ENCODE measurements around the gene FOXP1. TPM values are rescaled to one million over a fixed set of nuclear protein-coding genes. Genes with fewer than 3 reads are reported as not detected.

FOXP1 gene
- polyA plus RNA-seq, 4 donors: 4.9 to 66.5 (median 15.3) TPM

GRCh38 chr3:70911719-70912118 is 671.8 kb downstream of the FOXP1 start:
- Histone ChIP-seq H3K36me3 (ENCODE audit: control insufficient read depth in 3 of 3, insufficient read depth in 2 of 3, low read depth in 1 of 3, low read length in 3 of 3) (no peaks in the 10 kb centered on the region), H3K9me3 (ENCODE audit: control insufficient read depth in 2 of 2, insufficient read depth in 1 of 2, low read depth in 1 of 2, low read length in 1 of 2) (no peaks in the 10 kb centered on the region), H3K4me3 (ENCODE audit: low read depth in 1 of 3, low read length in 3 of 3) (no peak overlapping the region), H3K27ac (ENCODE audit: low read depth in 1 of 3, low read length in 2 of 3) (no peak overlapping the region), H3K27me3 (ENCODE audit: control insufficient read depth in 3 of 3, insufficient read depth in 3 of 3, low read length in 3 of 3) (peaks cover 0 to 2% (median 0%) of the 10 kb centered on the region in 3 donors), H3K4me1 (ENCODE audit: control insufficient read depth in 3 of 3, insufficient read depth in 2 of 3, low read depth in 1 of 3, low read length in 2 of 3) (no peaks in the 10 kb centered on the region)
- no peak for FAIRE-seq
- no peak for DNase-seq
- 75 to 82% (median 80%) methylated on average over 5 of the region's 5 CpGs for WGBS, 3 donors

- H3K36me3 ChIP-seq (ENCODE audit: control insufficient read depth in 3 of 3, insufficient read depth in 2 of 3, low read depth in 1 of 3, low read length in 3 of 3): no peaks in the 10 kb centered on the region
- no peak overlapping the region for H3K4me3 ChIP-seq (ENCODE audit: low read depth in 1 of 3, low read length in 3 of 3)
- no peaks in the 10 kb centered on the region for H3K4me1 ChIP-seq (ENCODE audit: control insufficient read depth in 3 of 3, insufficient read depth in 2 of 3, low read depth in 1 of 3, low read length in 2 of 3)
- FAIRE-seq: no peak
- H3K9me3 ChIP-seq (ENCODE audit: control insufficient read depth in 2 of 2, insufficient read depth in 1 of 2, low read depth in 1 of 2, low read length in 1 of 2): no peaks in the 10 kb centered on the region
- peaks cover 0 to 2% (median 0%) of the 10 kb centered on the region in 3 donors for H3K27me3 ChIP-seq (ENCODE audit: control insufficient read depth in 3 of 3, insufficient read depth in 3 of 3, low read length in 3 of 3)
- no peak for DNase-seq
- no peak overlapping the region for H3K27ac ChIP-seq (ENCODE audit: low read depth in 1 of 3, low read length in 2 of 3)
- 88 to 95% (median 91%) methylated on average over 11 of the region's 11 CpGs for WGBS, 3 donors
Measured at GRCh38 chr3:70905491-70905890, 678.0 kb downstream of the FOXP1 start.

Other genes starting within 250 kb of the FOXP1 start
- gene EIF4E3, start 141.7 kb upstream of the FOXP1 start, polyA plus RNA-seq: 10 to 100 TPM in 2 of 4 donors, 1 to 10 TPM in 2; 8.1 to 14.8 (median 10.4) TPM
- 1 to 10 TPM in 1 of 4 donors, under 1 TPM in 1, not detected in 2; 0.38 to 1.0 TPM for gene GPR27, start 170.1 kb upstream of the FOXP1 start, polyA plus RNA-seq
- under 1 TPM in 2 of 4 donors, not detected in 2; 0.03 to 0.10 TPM for gene PROK2, start 201.4 kb upstream of the FOXP1 start, polyA plus RNA-seq

Measured in small intestine (tissue), 7 donors.